ENCODE data around the gene MACC1. TPM values are rescaled to one million over a fixed set of nuclear protein-coding genes. Genes with fewer than 3 reads are reported as not detected.

Gene MACC1
- polyA plus RNA-seq, 1 donor (not counting 4 experiments of a cell fraction or from before 2014, with no cell fraction given): 16.4 TPM

- Histone ChIP-seq H3K4me1 (ENCODE audit: control insufficient read depth, extremely low read depth, insufficient read depth, low read length) (no peaks in the 10 kb centered on the region), H3K27ac (ENCODE audit: control insufficient read depth, insufficient read depth, low read length) (no peak overlapping the region), H3K9ac (ENCODE audit: control insufficient read depth, extremely low read depth, insufficient read depth, low read length) (no peak overlapping the region), H3K4me2 (ENCODE audit: control insufficient read depth, extremely low read depth, insufficient read depth, low read depth, low read length) (no peak overlapping the region), H3K9me1 (ENCODE audit: control insufficient read depth, extremely low read depth, insufficient read depth, low read length) (no peaks in the 10 kb centered on the region), H4K20me1 (ENCODE audit: control insufficient read depth, extremely low read depth, insufficient read depth, low read length) (no peaks in the 10 kb centered on the region), H3K9me3 (ENCODE audit: control insufficient read depth, low read depth, low read length) (no peaks in the 10 kb centered on the region), H3K36me3 (ENCODE audit: control insufficient read depth in 2 of 2, extremely low read depth in 1 of 2, insufficient read depth in 2 of 2, low read length in 2 of 2) (peaks cover 0 to 6% of the 10 kb centered on the region in 2 experiments), H3K79me2 (ENCODE audit: control insufficient read depth, insufficient read depth, low read length) (no peaks in the 10 kb centered on the region), H2AFZ (ENCODE audit: control insufficient read depth, low read length) (no peak overlapping the region), H3K27me3 (ENCODE audit: control insufficient read depth, extremely low read depth, insufficient read depth, low read length) (no peaks in the 10 kb centered on the region), H3K4me3 (ENCODE audit: control insufficient read depth in 2 of 3, extremely low read depth in 1 of 3, insufficient read depth in 2 of 3, low read depth in 1 of 3, low read length in 3 of 3) (no peak overlapping the region)
- TF ChIP-seq CTCF (optimal IDR thresholded peaks at IDR 0.05 in 1 of 3, IDR thresholded peaks at IDR 0.05 in 1 of 3, conservative IDR thresholded peaks at IDR 0.05 in 1 of 3; ENCODE audit: extremely low read depth in 1 of 3, insufficient read depth in 2 of 3, low read length in 3 of 3) (no peak), EZH2 (IDR thresholded peaks at IDR 0.05; ENCODE audit: low read length) (no peak)
- DNase-seq (ENCODE audit: low read depth, low spot score) (no peak), FAIRE-seq (no peak)
- dilution Hi-C loops (cut with MboI; ENCODE audit: extremely low pct_ligation_motif_present, low sequenced_read_pairs): no loop called here
Observed at GRCh38 chr7:20164425-20165145, 52.6 kb downstream of the MACC1 start.

- DNase-seq (ENCODE audit: low read depth, low spot score): no peak
- no peak overlapping the region for H2AFZ ChIP-seq (ENCODE audit: control insufficient read depth, low read length)
- H3K79me2 ChIP-seq (ENCODE audit: control insufficient read depth, insufficient read depth, low read length): no peaks in the 10 kb centered on the region
- no peak for FAIRE-seq
- no peak overlapping the region for H3K9ac ChIP-seq (ENCODE audit: control insufficient read depth, extremely low read depth, insufficient read depth, low read length)
- H3K4me1 ChIP-seq (ENCODE audit: control insufficient read depth, extremely low read depth, insufficient read depth, low read length): peaks cover 6% of the 10 kb centered on the region
- H3K36me3 ChIP-seq (ENCODE audit: control insufficient read depth in 2 of 2, extremely low read depth in 1 of 2, insufficient read depth in 2 of 2, low read length in 2 of 2): peaks cover 0 to 6% of the 10 kb centered on the region in 2 experiments
- H4K20me1 ChIP-seq (ENCODE audit: control insufficient read depth, extremely low read depth, insufficient read depth, low read length): no peaks in the 10 kb centered on the region
- H3K4me2 ChIP-seq (ENCODE audit: control insufficient read depth, extremely low read depth, insufficient read depth, low read depth, low read length): no peak overlapping the region
- no peak overlapping the region for H3K27ac ChIP-seq (ENCODE audit: control insufficient read depth, insufficient read depth, low read length)
- no peaks in the 10 kb centered on the region for H3K9me3 ChIP-seq (ENCODE audit: control insufficient read depth, low read depth, low read length)
- H3K4me3 ChIP-seq (ENCODE audit: control insufficient read depth in 2 of 3, extremely low read depth in 1 of 3, insufficient read depth in 2 of 3, low read depth in 1 of 3, low read length in 3 of 3): no peak overlapping the region
- dilution Hi-C loops (cut with MboI; ENCODE audit: extremely low pct_ligation_motif_present, low sequenced_read_pairs): no loop called here
- no peaks in the 10 kb centered on the region for H3K27me3 ChIP-seq (ENCODE audit: control insufficient read depth, extremely low read depth, insufficient read depth, low read length)
- H3K9me1 ChIP-seq (ENCODE audit: control insufficient read depth, extremely low read depth, insufficient read depth, low read length): no peaks in the 10 kb centered on the region
- TF ChIP-seq EZH2 (IDR thresholded peaks at IDR 0.05; ENCODE audit: low read length): no peak
- TF ChIP-seq CTCF (optimal IDR thresholded peaks at IDR 0.05 in 1 of 3, IDR thresholded peaks at IDR 0.05 in 1 of 3, conservative IDR thresholded peaks at IDR 0.05 in 1 of 3; ENCODE audit: extremely low read depth in 1 of 3, insufficient read depth in 2 of 3, low read length in 3 of 3): no peak
Observed at GRCh38 chr7:20162665-20163064, 54.5 kb downstream of the MACC1 start.

All from keratinocyte (primary cell).